Measurements from ENCODE around the gene PDE1A.

PDE1A gene

DNA sequence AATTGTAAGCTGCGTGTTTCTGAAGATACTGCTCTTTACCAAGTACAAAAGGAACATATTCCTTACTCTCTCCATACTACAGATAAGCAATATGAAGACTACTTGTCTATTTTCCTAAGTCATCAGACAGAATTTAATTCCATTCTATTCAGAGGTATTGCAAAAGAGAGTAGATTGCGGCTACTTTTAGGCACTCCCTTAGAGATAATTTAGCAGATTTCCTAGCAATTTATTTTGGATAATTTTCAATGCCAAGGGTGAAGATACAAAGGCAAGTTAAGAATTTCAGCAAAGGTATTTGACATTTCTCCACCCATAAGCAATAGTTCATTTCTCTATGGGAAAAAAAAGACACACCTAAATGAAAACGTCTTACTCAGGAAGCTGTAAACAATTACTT, 161.1 kb downstream of the PDE1A start:
- no peak for TF ChIP-seq CTCF (IDR thresholded peaks at IDR 0.05)

DNA sequence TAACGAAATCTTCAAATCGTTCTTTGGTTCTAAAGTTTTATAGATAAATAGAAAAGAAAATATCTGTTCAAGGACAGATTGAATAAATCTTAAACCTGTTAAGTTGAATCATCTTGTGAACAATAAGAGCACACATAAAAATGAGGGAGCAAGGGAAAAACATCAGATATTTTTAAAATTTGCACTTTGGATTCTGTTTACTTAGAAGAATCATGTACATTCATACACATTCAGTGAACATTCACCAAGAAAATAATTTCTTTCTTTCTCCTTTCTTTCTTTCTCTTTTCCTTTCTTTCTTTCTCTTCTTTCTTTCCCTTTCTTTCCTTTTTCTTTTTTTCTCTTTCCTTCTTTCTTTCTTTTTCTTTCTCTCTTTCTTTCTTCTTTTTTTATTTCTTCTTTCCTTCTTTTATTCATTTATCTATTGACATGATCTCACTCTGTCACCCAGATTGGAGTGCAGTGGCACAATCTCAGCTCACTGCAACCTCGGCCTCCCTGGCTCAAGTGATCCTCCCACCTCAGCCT, 164.9 kb downstream of the PDE1A start:
- TF ChIP-seq CTCF (IDR thresholded peaks at IDR 0.05) = no peak

DNA sequence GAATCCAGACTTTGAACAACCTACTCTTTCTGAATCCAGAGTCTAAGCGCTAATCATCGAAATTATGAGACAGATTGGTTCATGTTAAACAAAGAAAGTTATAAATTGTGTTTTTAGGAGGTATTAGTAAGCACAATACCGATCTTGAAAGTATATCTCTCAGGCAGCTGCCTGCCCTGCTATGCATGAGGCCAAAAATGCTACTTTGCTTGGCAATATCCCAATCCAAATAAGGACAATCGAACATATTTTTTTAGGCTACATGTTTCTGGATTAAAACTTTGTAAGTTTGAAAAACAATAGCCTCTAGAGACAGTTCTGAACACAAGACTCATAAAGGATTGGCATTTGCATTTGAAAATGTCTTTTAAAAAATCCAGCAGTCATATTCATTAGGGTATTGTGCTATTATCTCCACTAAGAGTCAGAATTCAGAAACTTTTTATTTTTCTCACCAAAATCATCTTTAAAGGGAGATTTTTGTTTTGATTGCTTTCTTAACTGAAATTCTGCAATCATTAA, 167.1 kb downstream of the PDE1A start:
- TF ChIP-seq CTCF (IDR thresholded peaks at IDR 0.05) = no peak

DNA sequence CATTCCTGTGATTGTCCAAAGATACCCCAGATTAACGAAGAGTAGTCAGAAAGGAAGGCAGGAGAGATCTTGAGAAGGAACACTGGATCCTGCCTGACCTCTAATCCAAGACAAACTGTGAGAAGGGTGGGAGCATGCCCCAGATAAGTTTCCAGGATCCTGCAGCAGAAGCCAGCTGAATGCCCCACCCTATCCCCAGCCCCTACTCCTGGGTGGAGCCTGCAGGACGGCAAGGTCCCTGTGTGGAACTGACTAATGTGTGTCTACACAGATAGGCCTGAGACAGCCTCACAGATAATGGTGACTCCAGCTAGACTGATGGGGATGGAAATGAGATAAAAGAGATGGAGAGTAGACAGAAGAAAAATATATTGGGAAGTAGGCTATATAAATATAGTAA, 174.3 kb downstream of the PDE1A start:
- TF ChIP-seq CTCF (IDR thresholded peaks at IDR 0.05) = no peak

GRCh38 chr2:182248898-182249297, 177.9 kb downstream of the PDE1A start:
- no peak for TF ChIP-seq CTCF (IDR thresholded peaks at IDR 0.05)

- TF ChIP-seq CTCF (IDR thresholded peaks at IDR 0.05) = no peak
Measured at GRCh38 chr2:182248362-182248761, 178.5 kb downstream of the PDE1A start.

DNA sequence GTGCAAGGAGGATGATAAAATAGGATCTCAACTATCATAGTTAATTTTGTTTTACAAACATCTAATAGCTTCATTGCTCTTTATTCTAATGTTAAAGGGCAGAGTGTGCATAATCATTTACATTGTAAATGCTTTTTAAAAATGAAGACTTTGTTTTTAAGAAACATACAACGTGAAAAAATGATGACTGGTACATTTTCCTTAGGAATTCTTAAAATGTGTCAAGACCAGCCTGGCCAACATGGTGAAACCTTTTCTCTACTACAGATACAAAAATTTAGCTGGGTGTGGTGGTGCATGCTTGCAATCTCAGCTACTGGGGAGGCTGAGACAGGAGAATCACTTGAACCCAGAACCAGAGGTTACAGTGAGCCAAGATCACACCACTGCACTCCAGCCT, 179.0 kb downstream of the PDE1A start:
- TF ChIP-seq CTCF (IDR thresholded peaks at IDR 0.05) = no peak

- no peak for TF ChIP-seq CTCF (IDR thresholded peaks at IDR 0.05)
Measured at GRCh38 chr2:182245963-182246362, 180.9 kb downstream of the PDE1A start.

All from LNCAP (cell line).